PC-3 (cell line): ENCODE results near the gene PI4KA.

Experiments used
- EZH2 ChIP-seq: fragments of 300-600 bp; sonication (generic); IDR thresholded peaks from one replicate; pipeline ENCODE4 v1.6.1; 2017; ENCODE audit warnings: antibody characterized with exemption, mild to moderate bottlenecking, low read length; ENCODE audit not compliant: unreplicated experiment
- TF ChIP-seq, protein P1 (sequence below): fragments of 300-600 bp; sonication (generic); conservative IDR thresholded peaks from 2 replicates; pipeline ENCODE4 v1.5.1; 2017; ENCODE audit warnings: antibody characterized with exemption, low read depth, mild to moderate bottlenecking, low read length

- TF ChIP-seq, protein P1, sequence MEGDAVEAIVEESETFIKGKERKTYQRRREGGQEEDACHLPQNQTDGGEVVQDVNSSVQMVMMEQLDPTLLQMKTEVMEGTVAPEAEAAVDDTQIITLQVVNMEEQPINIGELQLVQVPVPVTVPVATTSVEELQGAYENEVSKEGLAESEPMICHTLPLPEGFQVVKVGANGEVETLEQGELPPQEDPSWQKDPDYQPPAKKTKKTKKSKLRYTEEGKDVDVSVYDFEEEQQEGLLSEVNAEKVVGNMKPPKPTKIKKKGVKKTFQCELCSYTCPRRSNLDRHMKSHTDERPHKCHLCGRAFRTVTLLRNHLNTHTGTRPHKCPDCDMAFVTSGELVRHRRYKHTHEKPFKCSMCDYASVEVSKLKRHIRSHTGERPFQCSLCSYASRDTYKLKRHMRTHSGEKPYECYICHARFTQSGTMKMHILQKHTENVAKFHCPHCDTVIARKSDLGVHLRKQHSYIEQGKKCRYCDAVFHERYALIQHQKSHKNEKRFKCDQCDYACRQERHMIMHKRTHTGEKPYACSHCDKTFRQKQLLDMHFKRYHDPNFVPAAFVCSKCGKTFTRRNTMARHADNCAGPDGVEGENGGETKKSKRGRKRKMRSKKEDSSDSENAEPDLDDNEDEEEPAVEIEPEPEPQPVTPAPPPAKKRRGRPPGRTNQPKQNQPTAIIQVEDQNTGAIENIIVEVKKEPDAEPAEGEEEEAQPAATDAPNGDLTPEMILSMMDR: no peak
- no peak for TF ChIP-seq EZH2
Measured at GRCh38 chr22:20814221-20814808, 44.3 kb downstream of the PI4KA start.
